Measurements from ENCODE around the gene CDC42EP4. TPM values are rescaled to one million over a fixed set of nuclear protein-coding genes. Genes with fewer than 3 reads are reported as not detected.

The CDC42EP4 gene
- total RNA-seq, 4 donors from 2014 or later, result 45.1 to 63.9 (median 52.9) TPM

DNA sequence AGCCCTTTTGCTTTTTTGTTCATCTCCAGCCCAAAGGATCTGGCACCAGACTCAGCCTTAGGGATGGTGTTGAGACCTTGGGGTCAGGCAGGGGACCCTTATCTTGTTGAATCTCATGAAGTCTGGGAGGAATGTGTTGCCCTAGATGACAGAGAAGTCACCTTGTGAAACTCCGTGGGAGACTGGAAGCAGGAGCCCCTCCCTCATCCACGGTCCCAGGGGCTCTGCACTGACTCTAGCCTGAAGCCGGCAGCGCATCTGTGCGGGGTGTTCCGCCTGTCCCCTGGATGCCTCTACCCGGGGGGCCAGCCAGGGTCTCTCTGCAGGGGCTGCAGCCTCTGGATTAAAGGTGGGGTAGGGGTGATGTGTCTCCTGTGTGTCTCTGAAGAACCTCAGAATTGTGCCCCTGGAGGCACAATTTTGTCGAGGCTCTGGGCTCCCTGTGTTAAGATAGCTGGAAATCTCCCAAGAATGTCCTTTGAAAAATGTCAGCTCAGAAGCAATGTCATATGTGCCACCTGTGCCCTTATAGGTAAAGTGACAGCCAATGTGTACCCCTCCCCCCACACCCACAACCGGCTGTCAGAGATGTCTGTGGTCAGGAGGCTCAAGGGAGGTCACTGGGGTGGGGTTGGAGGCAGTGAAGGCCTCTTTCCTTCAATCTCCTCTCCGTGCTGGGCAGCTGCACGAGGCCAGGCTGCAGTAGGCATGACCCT, 32.1 kb upstream of the CDC42EP4 start:
- H3K27me3 ChIP-seq, result peaks cover 0 to 9% (median 0%) of the 10 kb centered on the region in 4 donors
- H3K27ac ChIP-seq, result peak overlapping the region; percentile 44 to 92 (median 90)
- no peaks in the 10 kb centered on the region for H3K9me3 ChIP-seq
- no peaks in the 10 kb centered on the region for H3K36me3 ChIP-seq
- peaks cover 28 to 71% (median 52%) of the 10 kb centered on the region in 3 donors for H3K4me1 ChIP-seq
- DNase-seq, result no peak
- 41 to 65% methylated on average over 6 to 8 of the region's 11 CpGs for WGBS, 2 donors
- TF ChIP-seq POLR2A (IDR thresholded peaks at IDR 0.05), result no peak
- TF ChIP-seq, protein P1, sequence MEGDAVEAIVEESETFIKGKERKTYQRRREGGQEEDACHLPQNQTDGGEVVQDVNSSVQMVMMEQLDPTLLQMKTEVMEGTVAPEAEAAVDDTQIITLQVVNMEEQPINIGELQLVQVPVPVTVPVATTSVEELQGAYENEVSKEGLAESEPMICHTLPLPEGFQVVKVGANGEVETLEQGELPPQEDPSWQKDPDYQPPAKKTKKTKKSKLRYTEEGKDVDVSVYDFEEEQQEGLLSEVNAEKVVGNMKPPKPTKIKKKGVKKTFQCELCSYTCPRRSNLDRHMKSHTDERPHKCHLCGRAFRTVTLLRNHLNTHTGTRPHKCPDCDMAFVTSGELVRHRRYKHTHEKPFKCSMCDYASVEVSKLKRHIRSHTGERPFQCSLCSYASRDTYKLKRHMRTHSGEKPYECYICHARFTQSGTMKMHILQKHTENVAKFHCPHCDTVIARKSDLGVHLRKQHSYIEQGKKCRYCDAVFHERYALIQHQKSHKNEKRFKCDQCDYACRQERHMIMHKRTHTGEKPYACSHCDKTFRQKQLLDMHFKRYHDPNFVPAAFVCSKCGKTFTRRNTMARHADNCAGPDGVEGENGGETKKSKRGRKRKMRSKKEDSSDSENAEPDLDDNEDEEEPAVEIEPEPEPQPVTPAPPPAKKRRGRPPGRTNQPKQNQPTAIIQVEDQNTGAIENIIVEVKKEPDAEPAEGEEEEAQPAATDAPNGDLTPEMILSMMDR (IDR thresholded peaks at IDR 0.05), result no peak
- intact Hi-C loops (cut with DNase I), result no loop called here
- H3K4me3 ChIP-seq, result no peak overlapping the region

DNA sequence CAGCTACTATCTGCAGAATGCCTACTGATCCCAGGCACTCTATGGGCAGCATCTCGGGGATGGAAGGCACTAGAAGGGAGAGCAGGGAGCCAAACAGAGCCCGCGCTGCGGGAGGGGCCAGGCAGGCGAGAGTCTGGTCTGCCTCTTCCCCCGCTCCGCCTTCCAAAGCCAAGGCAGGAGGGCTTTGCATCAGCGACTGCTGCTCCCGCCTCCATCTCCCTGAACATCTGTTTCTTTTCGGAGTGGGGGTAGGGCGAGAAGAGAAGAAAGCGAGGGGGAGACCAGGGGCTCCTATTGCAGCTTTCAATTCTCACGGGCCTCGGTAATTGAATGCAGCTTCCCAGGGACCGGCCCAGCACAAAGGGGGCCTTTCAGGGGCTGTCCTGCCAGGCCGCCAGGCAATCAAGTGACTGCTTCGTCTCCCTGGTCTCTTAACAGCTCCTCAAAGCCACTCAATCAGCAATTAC, 31.4 kb upstream of the CDC42EP4 start:
- no peaks in the 10 kb centered on the region for H3K36me3 ChIP-seq
- 40 to 58% methylated on average over 1 to 11 of the region's 17 CpGs for WGBS, 2 donors
- H3K4me1 ChIP-seq, result peaks cover 28 to 72% (median 58%) of the 10 kb centered on the region in 3 donors
- intact Hi-C loops (cut with DNase I), result no loop called here
- TF ChIP-seq, protein P1 (IDR thresholded peaks at IDR 0.05), result no peak
- TF ChIP-seq POLR2A (IDR thresholded peaks at IDR 0.05), result no peak
- no peaks in the 10 kb centered on the region for H3K9me3 ChIP-seq
- DNase-seq, result no peak
- H3K27me3 ChIP-seq, result peaks cover 0 to 9% (median 0%) of the 10 kb centered on the region in 4 donors
- H3K4me3 ChIP-seq, result peak overlapping the region in 1 of 4 donors; percentile 38
- peak overlapping the region; percentile 44 to 92 (median 90) for H3K27ac ChIP-seq

DNA sequence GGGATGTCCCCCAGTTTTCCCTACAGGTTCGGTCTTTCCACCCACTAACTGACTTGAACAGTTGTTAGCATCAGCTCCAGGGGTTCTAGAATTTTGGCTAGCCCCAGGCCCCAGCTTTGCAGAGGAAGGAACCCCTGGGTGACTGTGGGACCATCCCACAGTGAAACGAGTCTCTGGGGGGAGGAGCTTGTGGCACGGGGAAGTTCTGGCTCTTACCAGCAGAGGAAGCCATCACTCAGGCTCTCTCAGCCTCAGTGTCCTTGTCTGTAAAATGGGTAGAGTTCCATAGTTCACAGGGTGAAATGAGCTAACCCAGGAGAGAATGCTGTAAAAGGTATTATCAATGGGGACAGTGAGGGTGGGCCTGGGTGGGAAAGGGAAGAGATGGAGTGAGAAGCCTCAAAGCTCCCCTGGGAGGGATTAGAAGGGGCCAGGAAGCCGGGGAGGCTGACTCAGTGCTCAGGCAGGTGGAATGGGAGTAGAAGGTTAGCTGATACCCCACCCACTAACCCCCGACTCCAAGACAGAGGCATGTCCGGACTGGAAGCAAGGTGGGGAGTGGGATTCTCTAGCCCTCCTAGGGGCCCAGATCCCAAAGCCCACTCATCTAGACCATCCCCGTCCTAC, 30.9 kb upstream of the CDC42EP4 start:
- Histone ChIP-seq H3K27ac (peak overlapping the region; percentile 44 to 92 (median 90)), H3K4me3 (peak overlapping the region in 1 of 4 donors; percentile 38), H3K9me3 (no peaks in the 10 kb centered on the region), H3K36me3 (no peaks in the 10 kb centered on the region), H3K4me1 (peaks cover 28 to 72% (median 57%) of the 10 kb centered on the region in 3 donors), H3K27me3 (peaks cover 0 to 9% (median 0%) of the 10 kb centered on the region in 4 donors)
- DNase-seq, result no peak
- intact Hi-C loops (cut with DNase I), result no loop called here
- TF ChIP-seq, protein P1 (IDR thresholded peaks at IDR 0.05), result peak in 1 of 6 experiments; percentile 27
- TF ChIP-seq POLR2A (IDR thresholded peaks at IDR 0.05), result no peak
- WGBS, 2 donors, result 28 to 36% methylated on average over 5 to 6 of the region's 7 CpGs

DNA sequence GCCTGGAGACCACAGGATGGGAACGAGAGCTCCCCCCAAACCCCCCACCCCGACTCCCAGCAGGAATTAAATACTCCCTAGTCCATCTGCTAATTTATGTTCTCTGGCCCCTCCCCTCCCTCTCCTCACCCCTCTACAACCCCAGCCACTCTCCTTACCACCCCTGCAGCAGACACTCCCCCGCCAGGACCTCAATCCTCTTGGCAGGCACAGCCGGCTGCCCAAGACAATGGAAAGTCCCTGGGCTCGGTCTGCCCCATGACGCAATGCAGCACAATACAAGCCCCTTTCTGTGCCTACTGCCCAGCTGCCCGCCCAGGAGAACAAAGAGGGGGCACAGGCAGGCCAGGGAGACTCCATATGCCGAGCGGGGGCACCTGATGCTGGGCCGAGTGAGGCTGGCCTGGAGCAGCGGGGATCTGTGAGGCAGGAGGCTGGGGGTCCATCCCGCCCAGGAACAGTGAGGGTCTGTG, 30.3 kb upstream of the CDC42EP4 start:
- 6 to 61% methylated on average over 6 to 10 of the region's 12 CpGs for WGBS, 2 donors
- H3K27me3 ChIP-seq, result peaks cover 0 to 9% (median 0%) of the 10 kb centered on the region in 4 donors
- no peak for DNase-seq
- intact Hi-C loops (cut with DNase I), result no loop called here
- peaks cover 28 to 72% (median 54%) of the 10 kb centered on the region in 3 donors for H3K4me1 ChIP-seq
- peak overlapping the region; percentile 44 to 92 (median 90) for H3K27ac ChIP-seq
- H3K9me3 ChIP-seq, result no peaks in the 10 kb centered on the region
- TF ChIP-seq POLR2A (IDR thresholded peaks at IDR 0.05), result no peak
- TF ChIP-seq, protein P1 (IDR thresholded peaks at IDR 0.05), result no peak
- H3K36me3 ChIP-seq, result no peaks in the 10 kb centered on the region
- no peak overlapping the region for H3K4me3 ChIP-seq
